ENCODE measurements around the gene SPEN.

Gene SPEN

GRCh38 chr1:15949453-15950245, 102.1 kb downstream of the SPEN start:
- DNase-seq, result peak; percentile 84 to 90
- peak; percentile 89 for ATAC-seq
- H3K4me3 Mint-ChIP-seq, result peak overlapping the region; percentile 74 to 82
- peaks cover 86% of the 10 kb centered on the region for H3K4me1 Mint-ChIP-seq
- H3K27ac Mint-ChIP-seq, result peak overlapping the region; percentile 94 to 97
- H3K9me3 Mint-ChIP-seq, result no peaks in the 10 kb centered on the region
- H3K27me3 Mint-ChIP-seq, result no peaks in the 10 kb centered on the region

GRCh38 chr1:15950302-15950701, 102.8 kb downstream of the SPEN start:
- peaks cover 92% of the 10 kb centered on the region for H3K4me1 Mint-ChIP-seq
- H3K27me3 Mint-ChIP-seq, result no peaks in the 10 kb centered on the region
- DNase-seq (peak; percentile 64 to 73), ATAC-seq (peak; percentile 67)
- peak overlapping the region; percentile 94 to 97 for H3K27ac Mint-ChIP-seq
- no peaks in the 10 kb centered on the region for H3K9me3 Mint-ChIP-seq
- H3K4me3 Mint-ChIP-seq, result peak overlapping the region; percentile 74 to 82

- peak overlapping the region; percentile 74 to 82 for H3K4me3 Mint-ChIP-seq
- peak overlapping the region; percentile 94 to 97 for H3K27ac Mint-ChIP-seq
- peaks cover 97% of the 10 kb centered on the region for H3K4me1 Mint-ChIP-seq
- ATAC-seq (peak; percentile 47), DNase-seq (peak; percentile 76 to 82)
- no peaks in the 10 kb centered on the region for H3K27me3 Mint-ChIP-seq
- no peaks in the 10 kb centered on the region for H3K9me3 Mint-ChIP-seq
Measured at GRCh38 chr1:15950763-15951295, 103.3 kb downstream of the SPEN start.

GRCh38 chr1:15951341-15952153, 104.0 kb downstream of the SPEN start:
- Mint-ChIP-seq H3K27me3 (no peaks in the 10 kb centered on the region), H3K9me3 (no peaks in the 10 kb centered on the region), H3K4me1 (peaks cover 98% of the 10 kb centered on the region), H3K4me3 (peak overlapping the region; percentile 74 to 82), H3K27ac (peak overlapping the region; percentile 94 to 97)
- DNase-seq (peak; percentile 57 to 58), ATAC-seq (peak; percentile 34)

GRCh38 chr1:15952317-15953258, 105.1 kb downstream of the SPEN start:
- H3K4me3 Mint-ChIP-seq, result peak overlapping the region; percentile 74 to 82
- no peak for ATAC-seq

GRCh38 chr1:15953294-15953771, 105.8 kb downstream of the SPEN start:
- Mint-ChIP-seq H3K4me3 (peak overlapping the region in 1 of 2 donors; percentile 40), H3K9me3 (no peaks in the 10 kb centered on the region), H3K27ac (peak overlapping the region; percentile 3 to 64), H3K27me3 (no peaks in the 10 kb centered on the region), H3K4me1 (peaks cover 98% of the 10 kb centered on the region)
- DNase-seq, result no peak
- no peak for ATAC-seq

More at GRCh38 chr1:15952317-15953258, 105.1 kb downstream of the SPEN start:
- no peak for DNase-seq
- peaks cover 98% of the 10 kb centered on the region for H3K4me1 Mint-ChIP-seq
- peak overlapping the region; percentile 94 to 97 for H3K27ac Mint-ChIP-seq
- H3K27me3 Mint-ChIP-seq, result no peaks in the 10 kb centered on the region
- no peaks in the 10 kb centered on the region for H3K9me3 Mint-ChIP-seq

GRCh38 chr1:15953791-15954241, 106.3 kb downstream of the SPEN start:
- Mint-ChIP-seq H3K9me3 (no peaks in the 10 kb centered on the region), H3K4me3 (peak overlapping the region in 1 of 2 donors; percentile 40), H3K27me3 (no peaks in the 10 kb centered on the region), H3K4me1 (peaks cover 98% of the 10 kb centered on the region), H3K27ac (peak overlapping the region in 1 of 2 donors; percentile 3)
- DNase-seq (no peak), ATAC-seq (no peak)

- DNase-seq (no peak), ATAC-seq (no peak)
- Mint-ChIP-seq H3K4me1 (peaks cover 98% of the 10 kb centered on the region), H3K27ac (no peak overlapping the region), H3K4me3 (no peak overlapping the region), H3K9me3 (no peaks in the 10 kb centered on the region), H3K27me3 (no peaks in the 10 kb centered on the region)
Measured at GRCh38 chr1:15954316-15954715, 106.8 kb downstream of the SPEN start.

GRCh38 chr1:15955552-15955951, 108.0 kb downstream of the SPEN start:
- no peaks in the 10 kb centered on the region for H3K27me3 Mint-ChIP-seq
- H3K4me3 Mint-ChIP-seq, result no peak overlapping the region
- peaks cover 98% of the 10 kb centered on the region for H3K4me1 Mint-ChIP-seq
- H3K9me3 Mint-ChIP-seq, result no peaks in the 10 kb centered on the region
- DNase-seq (no peak), ATAC-seq (no peak)
- peak overlapping the region in 1 of 2 donors; percentile 60 for H3K27ac Mint-ChIP-seq

GRCh38 chr1:15956150-15956549, 108.6 kb downstream of the SPEN start:
- no peaks in the 10 kb centered on the region for H3K27me3 Mint-ChIP-seq
- peak overlapping the region; percentile 7 to 40 for H3K4me3 Mint-ChIP-seq
- H3K9me3 Mint-ChIP-seq, result no peaks in the 10 kb centered on the region
- ATAC-seq (peak; percentile 57), DNase-seq (no peak)
- H3K27ac Mint-ChIP-seq, result peak overlapping the region; percentile 47 to 60
- peaks cover 98% of the 10 kb centered on the region for H3K4me1 Mint-ChIP-seq

GRCh38 chr1:15957221-15958095, 110.0 kb downstream of the SPEN start:
- Mint-ChIP-seq H3K4me1 (peaks cover 98% of the 10 kb centered on the region), H3K9me3 (no peaks in the 10 kb centered on the region), H3K4me3 (peak overlapping the region in 1 of 2 donors; percentile 31), H3K27me3 (no peaks in the 10 kb centered on the region), H3K27ac (peak overlapping the region; percentile 86 to 98)
- ATAC-seq (no peak), DNase-seq (no peak)

GRCh38 chr1:15958111-15958510, 110.6 kb downstream of the SPEN start:
- DNase-seq (no peak), ATAC-seq (no peak)
- H3K27ac Mint-ChIP-seq, result peak overlapping the region; percentile 86 to 98
- peak overlapping the region; percentile 10 to 31 for H3K4me3 Mint-ChIP-seq
- peaks cover 98% of the 10 kb centered on the region for H3K4me1 Mint-ChIP-seq
- H3K27me3 Mint-ChIP-seq, result no peaks in the 10 kb centered on the region
- no peaks in the 10 kb centered on the region for H3K9me3 Mint-ChIP-seq

GRCh38 chr1:15958793-15959192, 111.3 kb downstream of the SPEN start:
- DNase-seq (no peak), ATAC-seq (no peak)
- Mint-ChIP-seq H3K4me1 (peaks cover 98% of the 10 kb centered on the region), H3K9me3 (no peaks in the 10 kb centered on the region), H3K27ac (peak overlapping the region; percentile 98), H3K4me3 (peak overlapping the region; percentile 63 to 72), H3K27me3 (no peaks in the 10 kb centered on the region)

GRCh38 chr1:15959424-15959823, 111.9 kb downstream of the SPEN start:
- peak overlapping the region; percentile 98 for H3K27ac Mint-ChIP-seq
- peaks cover 98% of the 10 kb centered on the region for H3K4me1 Mint-ChIP-seq
- ATAC-seq (no peak), DNase-seq (no peak)
- no peaks in the 10 kb centered on the region for H3K27me3 Mint-ChIP-seq
- H3K4me3 Mint-ChIP-seq, result peak overlapping the region; percentile 63 to 72
- H3K9me3 Mint-ChIP-seq, result no peaks in the 10 kb centered on the region

Measured in stimulated activated naive CD8-positive, alpha-beta T cell treated with anti-CD3 and anti-CD28 coated beads, Interleukin-15, amount 100 ng/mL, for 72 hours (primary cell).